GM19452 (cell line): ENCODE data around the gene POLR1H.

ENCODE experiments used
- ATAC-seq: cut with Tn5 transposase; IDR thresholded peaks from one replicate; pipeline ENCODE4 v1.9.1; 2021; ENCODE audit not compliant: unreplicated experiment

Gene POLR1H

GRCh38 chr6:30093951-30094661 is 33.0 kb downstream of the POLR1H start:
- no peak for ATAC-seq

- ATAC-seq: no peak
These were observed 35.8 kb downstream of the POLR1H start for GRCh38 chr6:30096829-30097228.

GRCh38 chr6:30097902-30098768 is 37.1 kb downstream of the POLR1H start:
- no peak for ATAC-seq

GRCh38 chr6:30100154-30100553 is 39.1 kb downstream of the POLR1H start:
- no peak for ATAC-seq

- ATAC-seq: no peak
These were observed 39.7 kb downstream of the POLR1H start for GRCh38 chr6:30100585-30101443.

- ATAC-seq: peak; percentile 54
These were observed 40.7 kb downstream of the POLR1H start for GRCh38 chr6:30101444-30102413.

GRCh38 chr6:30102414-30102969 is 41.4 kb downstream of the POLR1H start:
- ATAC-seq: no peak

- ATAC-seq: peak; percentile 52
These were observed 42.2 kb downstream of the POLR1H start for GRCh38 chr6:30102970-30103871.

GRCh38 chr6:30103872-30104179 is 42.8 kb downstream of the POLR1H start:
- ATAC-seq: no peak

- ATAC-seq: no peak
These were observed 43.6 kb downstream of the POLR1H start for GRCh38 chr6:30104661-30105060.

- ATAC-seq: no peak
These were observed 50.3 kb downstream of the POLR1H start for GRCh38 chr6:30111266-30111856.

GRCh38 chr6:30112402-30112994 is 51.4 kb downstream of the POLR1H start:
- ATAC-seq: no peak

GRCh38 chr6:30113003-30113759 is 52.1 kb downstream of the POLR1H start, which contains the start of gene TRIM31:
Gene TRIM31, minus strand, starts transcription at chr6:30113090. Its CDS starts 285 bp downstream, at chr6:30112805.
- no peak for ATAC-seq

GRCh38 chr6:30113841-30114240 is 52.8 kb downstream of the POLR1H start:
- no peak for ATAC-seq
